Choroid plexus epithelial cell (primary cell): ENCODE measurements around the gene DPP10.
"Not testable (repeated sequence)": the region's sequence is repeated elsewhere in the genome, so short reads cannot be mapped to it uniquely, and the experiment has no call there.

Source experiments
- DNase-seq: peaks from one replicate; pipeline ENCODE4 v3.0.0-alpha.2; 2010; ENCODE audit warnings: low read depth
- H3K4me3 ChIP-seq: 2 replicates; pipeline ENCODE4 v1.5.1; 2011; ENCODE audit warnings: low read depth, mild to moderate bottlenecking, control low read depth, low read length, moderate library complexity
- TF ChIP-seq, protein P1 (sequence below): conservative IDR thresholded peaks from 2 replicates; pipeline ENCODE4 v1.5.1; 2011; ENCODE audit warnings: low read depth, mild to moderate bottlenecking, control low read depth, inconsistent platforms, low read length, moderate library complexity

DPP10 gene

DNA sequence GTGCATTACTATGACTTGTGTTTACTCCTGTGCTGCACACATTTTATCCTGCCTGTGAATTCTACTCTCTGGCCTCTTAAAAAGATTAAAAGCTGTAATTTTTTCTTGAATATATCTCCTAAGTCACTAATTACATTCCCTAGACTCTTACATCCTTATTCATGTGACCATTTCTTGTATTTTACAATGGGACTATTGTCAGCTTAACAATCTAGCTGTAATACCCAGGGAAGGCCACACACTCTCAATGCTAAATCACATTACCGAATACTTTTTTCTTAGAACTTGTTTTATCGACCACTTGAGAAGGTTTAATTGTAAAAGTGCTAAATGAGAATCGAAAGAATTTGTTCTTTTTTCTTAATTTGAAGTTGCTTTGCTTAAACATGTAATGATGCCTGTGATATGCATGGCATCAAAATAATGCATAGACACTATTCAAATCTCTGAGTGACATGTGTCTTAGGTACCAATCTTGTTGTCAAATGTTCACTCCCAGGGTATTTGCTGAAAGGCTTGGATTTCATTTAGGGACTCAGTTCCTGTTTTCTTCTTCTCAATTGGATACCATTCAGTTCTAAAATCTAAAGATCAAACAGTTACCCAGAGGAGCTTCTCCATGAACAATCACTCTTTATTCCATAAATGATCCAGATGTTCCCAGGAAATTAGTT lies 498.5 kb downstream of the DPP10 start:
- TF ChIP-seq, protein P1, sequence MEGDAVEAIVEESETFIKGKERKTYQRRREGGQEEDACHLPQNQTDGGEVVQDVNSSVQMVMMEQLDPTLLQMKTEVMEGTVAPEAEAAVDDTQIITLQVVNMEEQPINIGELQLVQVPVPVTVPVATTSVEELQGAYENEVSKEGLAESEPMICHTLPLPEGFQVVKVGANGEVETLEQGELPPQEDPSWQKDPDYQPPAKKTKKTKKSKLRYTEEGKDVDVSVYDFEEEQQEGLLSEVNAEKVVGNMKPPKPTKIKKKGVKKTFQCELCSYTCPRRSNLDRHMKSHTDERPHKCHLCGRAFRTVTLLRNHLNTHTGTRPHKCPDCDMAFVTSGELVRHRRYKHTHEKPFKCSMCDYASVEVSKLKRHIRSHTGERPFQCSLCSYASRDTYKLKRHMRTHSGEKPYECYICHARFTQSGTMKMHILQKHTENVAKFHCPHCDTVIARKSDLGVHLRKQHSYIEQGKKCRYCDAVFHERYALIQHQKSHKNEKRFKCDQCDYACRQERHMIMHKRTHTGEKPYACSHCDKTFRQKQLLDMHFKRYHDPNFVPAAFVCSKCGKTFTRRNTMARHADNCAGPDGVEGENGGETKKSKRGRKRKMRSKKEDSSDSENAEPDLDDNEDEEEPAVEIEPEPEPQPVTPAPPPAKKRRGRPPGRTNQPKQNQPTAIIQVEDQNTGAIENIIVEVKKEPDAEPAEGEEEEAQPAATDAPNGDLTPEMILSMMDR, result no peak
- no peak for DNase-seq
- H3K4me3 ChIP-seq, result no peak overlapping the region

DNA sequence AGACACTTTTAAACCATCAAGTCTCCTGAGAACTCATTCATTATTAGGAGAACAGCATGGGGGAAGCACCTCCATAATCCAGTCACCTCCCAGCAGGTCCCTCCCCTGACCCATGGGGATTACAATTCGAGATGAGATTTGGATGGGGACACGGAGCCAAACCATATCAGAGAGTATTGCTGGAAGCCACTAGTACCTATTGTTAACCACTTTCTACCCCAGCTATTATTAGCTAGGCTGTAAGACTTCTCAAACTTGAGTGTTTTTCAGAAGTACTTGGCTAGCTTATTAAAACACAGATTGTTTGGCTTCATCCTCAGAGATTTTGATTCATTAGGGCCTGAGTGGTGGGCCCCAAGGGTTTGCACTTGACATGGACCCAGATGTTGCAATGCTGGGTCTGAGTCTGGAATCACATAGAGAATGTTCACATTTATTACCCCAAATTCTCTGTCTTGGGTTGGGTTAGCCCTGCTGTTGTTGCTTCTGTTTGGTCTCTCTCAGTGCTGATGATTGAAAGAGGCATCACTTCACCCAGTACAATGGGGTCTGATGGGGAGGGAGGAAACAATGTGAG lies 506.9 kb downstream of the DPP10 start:
- H3K4me3 ChIP-seq, result no peak overlapping the region
- no peak for DNase-seq
- TF ChIP-seq, protein P1, result no peak

DNA sequence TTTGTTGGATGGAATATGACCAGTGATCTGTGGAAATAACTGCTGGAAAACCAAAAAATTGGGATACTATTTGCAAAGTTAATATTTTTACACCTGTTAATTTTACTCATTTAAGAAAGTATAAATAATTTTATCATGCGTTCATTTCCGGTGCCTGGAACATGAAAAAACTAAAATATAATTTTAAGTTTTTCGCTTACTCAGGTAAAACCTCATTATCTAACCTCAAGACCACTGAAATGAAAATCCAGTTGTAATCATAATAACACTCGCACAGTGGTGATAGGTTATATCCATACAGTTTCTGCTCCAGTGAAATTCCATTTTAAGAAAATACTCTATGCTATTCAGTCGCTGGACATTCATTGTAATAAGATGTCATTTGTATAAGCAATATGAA lies 517.9 kb downstream of the DPP10 start:
- TF ChIP-seq, protein P1, result no peak
- H3K4me3 ChIP-seq, result no peak overlapping the region
- DNase-seq, result no peak

DNA sequence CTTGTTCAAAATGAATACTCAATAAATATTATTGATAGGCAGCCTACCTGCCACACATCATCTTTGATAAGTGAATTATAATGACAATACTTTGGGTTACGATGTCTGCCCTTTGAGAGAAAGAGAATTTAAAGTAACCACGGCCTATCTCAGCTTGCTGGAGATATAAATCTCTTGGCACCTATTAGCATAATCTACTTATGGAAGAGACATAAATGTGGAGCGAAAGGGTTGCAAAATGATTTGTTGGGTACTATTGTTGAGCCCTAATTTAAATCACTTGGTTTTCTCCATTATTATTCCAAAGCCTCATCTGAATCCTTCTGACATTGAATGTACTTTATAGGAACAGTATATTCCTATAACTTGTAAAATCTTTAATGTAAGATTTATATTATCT lies 520.1 kb downstream of the DPP10 start:
- TF ChIP-seq, protein P1, result no peak
- H3K4me3 ChIP-seq, result no peak overlapping the region
- no peak for DNase-seq

DNA sequence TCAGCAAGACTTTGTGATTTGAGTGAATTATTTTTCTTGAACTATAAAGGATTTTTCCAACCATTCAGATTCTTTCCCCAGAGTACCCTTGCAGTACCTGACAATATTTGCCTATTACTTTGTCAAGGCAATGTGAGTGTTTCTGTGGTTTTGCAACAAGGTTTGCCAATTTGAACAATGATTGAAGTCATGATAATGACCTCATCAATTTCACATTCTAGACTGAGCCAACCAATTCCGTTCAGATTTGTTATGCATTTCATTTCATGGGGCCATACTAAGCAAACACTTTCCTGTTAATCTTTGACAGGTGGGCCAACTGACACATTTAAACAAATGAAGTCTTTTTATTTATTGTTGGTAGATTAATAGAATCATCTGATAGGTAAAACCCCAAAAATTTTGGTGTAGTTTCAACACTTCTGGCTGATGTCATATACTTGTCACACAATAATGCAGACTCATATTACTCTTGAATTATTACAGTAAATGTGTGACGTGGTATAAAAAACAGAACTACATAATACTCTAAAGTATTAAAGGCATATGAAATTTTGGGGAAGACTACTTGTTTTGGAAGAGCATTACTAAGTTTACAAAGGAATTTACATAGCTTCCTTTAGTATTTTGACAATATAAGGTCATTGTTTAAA lies 526.4 kb downstream of the DPP10 start:
- no peak overlapping the region for H3K4me3 ChIP-seq
- no peak for DNase-seq
- TF ChIP-seq, protein P1, result no peak

DNA sequence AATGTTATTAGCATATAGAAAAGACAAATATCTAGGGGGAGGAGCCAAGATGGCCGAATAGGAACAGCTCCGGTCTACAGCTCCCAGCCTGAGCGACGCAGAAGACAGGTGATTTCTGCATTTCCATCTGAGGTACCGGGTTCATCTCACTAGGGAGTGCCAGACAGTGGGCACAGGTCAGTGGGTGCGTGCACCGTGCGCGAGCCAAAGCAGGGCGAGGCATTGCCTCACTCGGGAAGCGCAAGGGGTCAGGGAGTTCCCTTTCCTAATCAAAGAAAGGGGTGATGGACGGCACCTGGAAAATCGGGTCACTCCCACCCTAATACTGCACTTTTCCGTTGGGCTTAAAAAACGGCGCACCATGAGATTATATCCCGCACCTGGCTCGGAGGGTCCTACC lies 561.9 kb downstream of the DPP10 start:
- DNase-seq, H3K4me3 ChIP-seq: not testable (repeated sequence)

DNA sequence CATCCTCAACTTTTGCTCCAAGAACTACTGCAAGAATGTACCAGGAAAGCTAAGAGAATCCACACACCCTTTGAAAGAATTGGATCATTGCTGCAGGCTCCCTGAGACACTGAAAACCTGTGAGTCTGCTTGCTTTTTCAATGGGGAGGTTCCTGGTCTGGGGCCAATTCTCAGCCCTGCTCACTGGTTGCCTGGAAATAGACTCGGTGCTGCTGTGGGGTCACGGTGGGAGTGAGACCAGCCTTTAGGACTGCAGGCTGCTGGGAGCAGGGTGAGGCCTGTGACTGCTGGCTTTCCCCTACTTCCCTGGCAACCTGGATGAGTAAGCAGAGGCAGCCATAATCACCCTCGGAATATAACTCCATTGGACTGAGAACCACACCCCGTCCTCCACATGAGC lies 569.3 kb downstream of the DPP10 start:
- DNase-seq, result no peak
- TF ChIP-seq, protein P1, result no peak
- no peak overlapping the region for H3K4me3 ChIP-seq

DNA sequence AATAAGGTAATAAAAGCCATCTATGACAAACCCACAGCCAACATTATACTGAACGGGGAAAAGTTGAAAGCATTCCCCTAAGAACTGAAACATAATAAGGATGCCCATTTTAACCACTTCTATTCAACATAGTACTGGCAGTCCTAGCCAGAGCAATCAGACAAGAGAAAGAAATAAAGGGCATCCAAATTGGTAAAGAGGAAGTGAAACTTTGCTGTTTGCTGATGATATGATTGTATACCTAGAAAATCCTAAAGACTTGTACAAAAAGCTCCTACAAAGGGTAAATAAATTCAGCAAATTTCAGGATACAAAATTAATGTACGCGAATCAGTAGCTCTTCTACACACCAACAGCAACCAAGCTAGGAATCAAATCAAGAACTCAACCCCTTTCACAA lies 579.6 kb downstream of the DPP10 start:
- H3K4me3 ChIP-seq, DNase-seq: not testable (repeated sequence)
